Keratinocyte (primary cell): Measurements from ENCODE around the gene APOBEC3C.

Experiments
- CTCF ChIP-seq, 3 experiments: IDR thresholded peaks in 1 of 3; conservative IDR thresholded peaks in 1 of 3; optimal IDR thresholded peaks in 1 of 3; 2 replicates in 2 of 3; 3 replicates in 1 of 3; pipeline versions ENCODE3 to v1.5.1; 2011; ENCODE audit warnings: low read length in 3 of 3, mild to moderate bottlenecking in 3 of 3, moderate library complexity in 2 of 3, control low read depth in 1 of 3, inconsistent platforms in 1 of 3; ENCODE audit not compliant: insufficient read depth in 2 of 3; ENCODE audit errors: extremely low read depth in 1 of 3
- EZH2 ChIP-seq: IDR thresholded peaks from one replicate; pipeline ENCODE4 v1.6.1; 2012; ENCODE audit warnings: inconsistent platforms, mild to moderate bottlenecking, low read length, moderate library complexity

GRCh38 chr22:39039306-39040126, 25.5 kb downstream of the APOBEC3C start:
- no peak for TF ChIP-seq CTCF (optimal IDR thresholded peaks at IDR 0.05 in 1 of 3, IDR thresholded peaks at IDR 0.05 in 1 of 3, conservative IDR thresholded peaks at IDR 0.05 in 1 of 3; ENCODE audit: extremely low read depth in 1 of 3, insufficient read depth in 2 of 3, low read length in 3 of 3)
- TF ChIP-seq EZH2 = no peak
